DND-41 (cell line): ENCODE data around the gene DENND2A.

Source experiments
- CTCF ChIP-seq: IDR thresholded peaks from 2 replicates; pipeline ENCODE4 v1.5.1; 2012; ENCODE audit warnings: borderline replicate concordance, low read length, moderate library complexity, mild to moderate bottlenecking; ENCODE audit not compliant: poor library complexity, severe bottlenecking; ENCODE audit errors: extremely low read depth
- EZH2 ChIP-seq: IDR thresholded peaks from 3 replicates; pipeline ENCODE4 v1.6.1; 2012; ENCODE audit warnings: borderline replicate concordance, low read depth, mild to moderate bottlenecking, moderate library complexity, low read length, inconsistent platforms; ENCODE audit not compliant: severe bottlenecking

- TF ChIP-seq CTCF: no peak
- no peak for TF ChIP-seq EZH2
Observed at GRCh38 chr7:140484951-140485499, 155.6 kb downstream of the DENND2A start.
